Heart left ventricle (tissue), 16 donors: ENCODE data around the gene PLK1. TPM values are rescaled to one million over a fixed set of nuclear protein-coding genes. Genes with fewer than 3 reads are reported as not detected.

ENCODE experiments used
- ATAC-seq, 4 donors: fragments of 200-7000 bp; cut with Tn5 transposase; one replicate each; pipeline ENCODE4 v1.9.1; 2020 to 2022; ENCODE audit warnings: moderate library complexity in 4 of 4, mild to moderate bottlenecking in 3 of 4, moderate number of reproducible peaks in 1 of 4
- DNase-seq, 5 donors: peaks; one replicate each; pipeline ENCODE4 v3.0.0-alpha.2; 2020
- H3K27ac ChIP-seq, 12 donors: fragments of 200-600 bp; sonication (generic) in 4 of 12; one replicate each; pipeline versions ENCODE4 v1.5.0 to v1.8.0; 2016 to 2022; ENCODE audit warnings: mild to moderate bottlenecking in 2 of 12
- H3K27me3 ChIP-seq, 9 donors: fragments of 200-600 bp; sonication (generic) in 2 of 9; one replicate each; pipeline versions ENCODE4 v1.5.1 to v1.8.0; 2016 to 2022; ENCODE audit warnings: mild to moderate bottlenecking in 3 of 9
- H3K36me3 ChIP-seq, 9 donors: fragments of 200-600 bp; sonication (generic) in 2 of 9; one replicate each; pipeline versions ENCODE4 v1.5.0 to v1.8.0; 2018 to 2022; ENCODE audit warnings: mild to moderate bottlenecking in 2 of 9
- H3K4me1 ChIP-seq, 12 donors: fragments of 200-600 bp; sonication (generic) in 4 of 12; one replicate each; pipeline versions ENCODE4 v1.5.0 to v1.8.0; 2016 to 2022; ENCODE audit warnings: mild to moderate bottlenecking in 3 of 12
- H3K4me3 ChIP-seq, 12 donors: fragments of 200-600 bp; sonication (generic) in 4 of 12; one replicate each; pipeline versions ENCODE4 v1.5.0 to v1.8.0; 2017 to 2022; ENCODE audit warnings: mild to moderate bottlenecking in 9 of 12, moderate library complexity in 4 of 12
- H3K9me3 ChIP-seq, 12 donors: fragments of 200-600 bp; sonication (generic) in 4 of 12; one replicate each; pipeline versions ENCODE4 v1.5.0 to v1.8.0; 2016 to 2022; ENCODE audit warnings: mild to moderate bottlenecking in 1 of 12
- POLR2A ChIP-seq, 2 donors: fragments of 450-650 bp; IDR thresholded peaks; one replicate each; pipeline ENCODE4 v1.6.1; 2017; ENCODE audit warnings: antibody characterized with exemption in 2 of 2, mild to moderate bottlenecking in 2 of 2, moderate library complexity in 2 of 2
- WGBS, 4 donors: extraction: QIAGEN DNeasy Blood & Tissue Kit in 2 of 4; methylation state at CpG; one replicate each; pipeline versions ENCODE4 v1.1.5 to v1.1.7; 2013 to 2018; 5-methylcytosine and 5-hydroxymethylcytosine counted together
- intact Hi-C, 10 donors: fragments of 100-400 bp; cut with DNase I; formaldehyde crosslinking; loops; one replicate each; pipeline versions ENCODE4 v1.11.1 to v1.14.2; 2022
- polyA plus RNA-seq, 2 donors: library from polyadenylated mRNA; stranded (reverse); fragments of 200-250 nt; gene quantifications; one replicate each; pipeline ENCODE4 v1.2.3, GENCODE V29; 2013
- total RNA-seq, 9 donors: library from RNA; depleted of rRNA in 2 of 9; stranded (reverse); fragments of >200 nt in 2 of 9; fragmentation: NEBNext Ultra II Directional in 3 of 9; extraction: Animal tissue kit (Norgen Biotek cat#: 25700) in 3 of 9; gene quantifications; one replicate each; pipeline versions ENCODE4 v1.1.0 to v1.2.4, GENCODE V29; 2016 to 2023
- TF ChIP-seq, protein P1 (sequence below), 12 donors: fragments of 200-600 bp; sonication (generic) in 4 of 12; IDR thresholded peaks; one replicate each; pipeline versions ENCODE4 v1.5.0 to v1.8.0; 2018 to 2022; ENCODE audit warnings: antibody characterized with exemption in 12 of 12, mild to moderate bottlenecking in 5 of 12
- donor health status: ischemic (EF 13 %, LVEDD 7.1; RV severe dilation, severe dysfunction).
- donor health status: healthy with polysubstance abuse.
- donor health status: DM: no; HTN: yes; CAD: no.
- donor health status: DM: no; HTN: no; CAD: no.
- donor health status: ischemic (EF 25% LVEDD 6.9; RV normal size, moderate dysfunction).
- donor health status: ischemic (EF 25% LVEDD 5.7; RV mildly dilated, moderate dysfunction).
- donor health status: healthy.
- donor health status: DM: yes; HTN: yes; CAD: no.
- donor health status: ischemic (EF 35%, LVEDD 5.7; RV mildly dilated, moderate dysfunction).
- donor health status: nonischemic (EF 11% LVEDD 7.7; RV severe dilation, severe dysfunction).
- donor health status: DM: yes; HTN: yes; CAD: no.
- donor health status: PGD.
- donor health status: ischemic (EF 29% LVEDD 5.4; RV normal size, mild dysfunction).
- donor health status: nonischemic (EF 23%, LVEDD 6.1; RV moderate dilation, normal function).

Gene PLK1
- total and polyA plus RNA-seq, 11 donors: 0.19 to 9.2 (median 1.1) TPM

- no peaks in the 10 kb centered on the region for H3K9me3 ChIP-seq
- H3K4me1 ChIP-seq: peaks cover 0 to 4% (median 0%) of the 10 kb centered on the region in 12 donors
- TF ChIP-seq, protein P1, sequence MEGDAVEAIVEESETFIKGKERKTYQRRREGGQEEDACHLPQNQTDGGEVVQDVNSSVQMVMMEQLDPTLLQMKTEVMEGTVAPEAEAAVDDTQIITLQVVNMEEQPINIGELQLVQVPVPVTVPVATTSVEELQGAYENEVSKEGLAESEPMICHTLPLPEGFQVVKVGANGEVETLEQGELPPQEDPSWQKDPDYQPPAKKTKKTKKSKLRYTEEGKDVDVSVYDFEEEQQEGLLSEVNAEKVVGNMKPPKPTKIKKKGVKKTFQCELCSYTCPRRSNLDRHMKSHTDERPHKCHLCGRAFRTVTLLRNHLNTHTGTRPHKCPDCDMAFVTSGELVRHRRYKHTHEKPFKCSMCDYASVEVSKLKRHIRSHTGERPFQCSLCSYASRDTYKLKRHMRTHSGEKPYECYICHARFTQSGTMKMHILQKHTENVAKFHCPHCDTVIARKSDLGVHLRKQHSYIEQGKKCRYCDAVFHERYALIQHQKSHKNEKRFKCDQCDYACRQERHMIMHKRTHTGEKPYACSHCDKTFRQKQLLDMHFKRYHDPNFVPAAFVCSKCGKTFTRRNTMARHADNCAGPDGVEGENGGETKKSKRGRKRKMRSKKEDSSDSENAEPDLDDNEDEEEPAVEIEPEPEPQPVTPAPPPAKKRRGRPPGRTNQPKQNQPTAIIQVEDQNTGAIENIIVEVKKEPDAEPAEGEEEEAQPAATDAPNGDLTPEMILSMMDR (IDR thresholded peaks at IDR 0.05): no peak
- no peak for TF ChIP-seq POLR2A (IDR thresholded peaks at IDR 0.05)
- H3K36me3 ChIP-seq: peaks cover 0 to 90% (median 65%) of the 10 kb centered on the region in 9 donors
- H3K27me3 ChIP-seq: no peaks in the 10 kb centered on the region
- no peak overlapping the region for H3K27ac ChIP-seq
- WGBS, 4 donors: 85 to 94% (median 90%) methylated on average over 4 of the region's 4 CpGs
- intact Hi-C loops: no loop called here
- DNase-seq (no peak), ATAC-seq (no peak)
- H3K4me3 ChIP-seq: no peak overlapping the region
These were observed 27.8 kb upstream of the PLK1 start for GRCh38 chr16:23650674-23651416.

DNA sequence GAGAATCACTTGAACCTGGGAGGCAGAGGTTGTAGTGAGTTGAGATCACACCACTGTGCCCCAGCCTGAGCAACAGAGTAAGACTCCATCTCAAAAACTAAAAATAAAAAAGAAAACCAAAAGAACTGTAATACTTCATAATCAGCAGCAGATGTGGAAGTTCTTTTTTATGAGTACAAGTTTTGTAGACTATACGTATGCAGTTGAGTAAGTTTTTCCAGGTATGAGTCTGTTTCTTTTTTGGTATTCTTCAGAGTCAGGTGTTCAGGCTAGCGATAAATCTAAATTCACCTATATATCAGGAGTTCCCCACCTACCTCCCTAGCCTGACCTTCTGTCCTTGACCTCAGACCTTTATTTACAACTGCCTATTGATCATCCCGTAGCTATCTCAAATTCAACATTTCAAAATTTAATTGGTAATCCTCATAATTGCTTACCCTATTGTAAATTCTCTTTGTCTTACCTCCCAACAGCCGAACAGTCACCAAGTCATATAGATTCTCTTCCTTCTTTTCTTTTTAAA lies 26.7 kb upstream of the PLK1 start:
- intact Hi-C loops: no loop called here
- Histone ChIP-seq H3K27me3 (no peaks in the 10 kb centered on the region), H3K9me3 (no peaks in the 10 kb centered on the region), H3K36me3 (peaks cover 0 to 92% (median 53%) of the 10 kb centered on the region in 9 donors), H3K4me3 (no peak overlapping the region), H3K4me1 (no peaks in the 10 kb centered on the region), H3K27ac (no peak overlapping the region)
- ATAC-seq (no peak), DNase-seq (no peak)
- WGBS, 4 donors: 96 to 98% (median 97%) methylated on average over 4 of the region's 4 CpGs
- no peak for TF ChIP-seq POLR2A (IDR thresholded peaks at IDR 0.05)
- TF ChIP-seq, protein P1 (IDR thresholded peaks at IDR 0.05): no peak

GRCh38 chr16:23663918-23664317 lies 14.8 kb upstream of the PLK1 start:
- no peaks in the 10 kb centered on the region for H3K27me3 ChIP-seq
- TF ChIP-seq, protein P1 (IDR thresholded peaks at IDR 0.05): no peak
- no peak for TF ChIP-seq POLR2A (IDR thresholded peaks at IDR 0.05)
- no peak for DNase-seq
- 95 to 97% (median 97%) methylated on average over 2 of the region's 2 CpGs for WGBS, 4 donors
- H3K4me3 ChIP-seq: no peak overlapping the region
- intact Hi-C loops: no loop called here
- ATAC-seq: no peak
- peaks cover 3 to 100% (median 99%) of the 10 kb centered on the region in 9 donors for H3K36me3 ChIP-seq
- no peaks in the 10 kb centered on the region for H3K9me3 ChIP-seq
- no peak overlapping the region for H3K27ac ChIP-seq
- no peaks in the 10 kb centered on the region for H3K4me1 ChIP-seq

DNA sequence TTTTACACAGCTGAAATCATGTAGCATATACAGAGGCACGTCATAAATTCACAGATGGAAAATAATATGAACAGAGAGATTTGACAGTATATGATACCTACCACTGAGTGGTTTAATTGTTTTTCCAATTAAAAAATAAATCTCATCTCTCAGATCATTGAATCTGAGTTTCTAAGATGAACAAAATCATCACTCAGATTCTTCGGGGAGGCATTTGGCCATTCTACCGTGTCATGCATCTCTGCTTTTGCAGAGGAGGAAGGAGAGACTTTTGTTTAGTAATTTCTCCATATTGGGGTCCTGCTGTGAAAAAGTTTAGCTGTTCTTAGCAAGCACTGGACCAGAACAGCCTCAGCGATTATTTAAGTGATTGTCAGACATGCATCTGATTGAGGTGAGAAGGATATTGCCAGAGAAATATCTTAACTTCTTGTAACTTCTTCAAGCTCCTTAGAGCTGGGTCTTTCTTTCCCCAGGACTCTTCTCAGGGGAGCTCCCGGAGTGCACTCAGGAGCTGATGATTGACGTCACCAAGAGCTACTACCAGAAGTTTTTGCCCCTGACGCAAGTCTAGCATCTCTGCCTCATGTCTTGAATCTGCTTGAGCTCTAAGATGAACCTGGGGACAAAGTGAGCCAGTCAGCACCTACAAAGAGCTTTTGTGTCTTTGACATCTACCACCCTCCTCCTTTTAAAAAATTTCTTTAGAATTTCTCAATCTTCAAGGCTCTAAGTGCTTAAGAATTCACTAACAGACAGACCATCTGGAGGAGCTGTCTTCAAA lies 11.9 kb upstream of the PLK1 start:
- TF ChIP-seq POLR2A (IDR thresholded peaks at IDR 0.05): no peak
- Histone ChIP-seq H3K27ac (no peak overlapping the region), H3K27me3 (no peaks in the 10 kb centered on the region), H3K4me1 (no peaks in the 10 kb centered on the region), H3K36me3 (peaks cover 3 to 100% (median 97%) of the 10 kb centered on the region in 9 donors), H3K9me3 (no peaks in the 10 kb centered on the region), H3K4me3 (no peak overlapping the region)
- DNase-seq: no peak
- WGBS, 4 donors: 82 to 90% (median 86%) methylated on average over 7 of the region's 7 CpGs
- ATAC-seq: no peak
- intact Hi-C loops: no loop called here
